ENCODE results near the gene EVI5L.

EVI5L gene

DNA sequence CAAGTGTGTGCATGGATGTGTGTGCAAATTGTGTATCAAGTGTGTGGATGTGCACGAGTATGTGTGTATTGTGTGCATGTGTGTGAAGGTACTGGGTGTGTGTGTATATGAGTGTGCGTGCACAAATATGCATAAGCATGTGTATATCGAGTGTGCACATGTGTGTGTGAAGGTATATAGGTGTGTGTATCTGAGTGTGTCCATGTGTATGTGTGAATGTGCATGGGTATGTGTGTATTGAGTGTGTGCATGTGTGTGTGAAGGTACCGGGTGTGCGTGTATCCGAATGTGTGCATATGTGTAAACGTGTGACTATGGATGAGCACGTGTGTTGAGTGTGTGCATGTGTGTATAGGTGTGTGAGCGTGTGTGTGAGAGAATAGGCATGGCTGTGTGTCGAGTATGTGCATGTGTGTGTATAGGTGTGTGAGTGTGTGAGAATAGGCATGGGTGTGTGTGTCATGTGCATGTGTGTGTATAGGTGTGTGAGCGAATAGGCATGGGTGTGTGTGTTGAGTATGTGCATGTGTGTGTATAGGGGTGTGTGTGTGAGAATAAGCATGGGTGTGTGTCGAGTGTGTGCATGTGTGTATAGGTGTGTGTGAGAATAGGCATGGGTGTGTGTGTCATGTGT is 12.8 kb downstream of the EVI5L start:
- TF ChIP-seq, protein P1, sequence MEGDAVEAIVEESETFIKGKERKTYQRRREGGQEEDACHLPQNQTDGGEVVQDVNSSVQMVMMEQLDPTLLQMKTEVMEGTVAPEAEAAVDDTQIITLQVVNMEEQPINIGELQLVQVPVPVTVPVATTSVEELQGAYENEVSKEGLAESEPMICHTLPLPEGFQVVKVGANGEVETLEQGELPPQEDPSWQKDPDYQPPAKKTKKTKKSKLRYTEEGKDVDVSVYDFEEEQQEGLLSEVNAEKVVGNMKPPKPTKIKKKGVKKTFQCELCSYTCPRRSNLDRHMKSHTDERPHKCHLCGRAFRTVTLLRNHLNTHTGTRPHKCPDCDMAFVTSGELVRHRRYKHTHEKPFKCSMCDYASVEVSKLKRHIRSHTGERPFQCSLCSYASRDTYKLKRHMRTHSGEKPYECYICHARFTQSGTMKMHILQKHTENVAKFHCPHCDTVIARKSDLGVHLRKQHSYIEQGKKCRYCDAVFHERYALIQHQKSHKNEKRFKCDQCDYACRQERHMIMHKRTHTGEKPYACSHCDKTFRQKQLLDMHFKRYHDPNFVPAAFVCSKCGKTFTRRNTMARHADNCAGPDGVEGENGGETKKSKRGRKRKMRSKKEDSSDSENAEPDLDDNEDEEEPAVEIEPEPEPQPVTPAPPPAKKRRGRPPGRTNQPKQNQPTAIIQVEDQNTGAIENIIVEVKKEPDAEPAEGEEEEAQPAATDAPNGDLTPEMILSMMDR (conservative IDR thresholded peaks at IDR 0.05; ENCODE audit: low read length): no peak
- no peak for TF ChIP-seq EZH2phosphoT487 (IDR thresholded peaks at IDR 0.05; ENCODE audit: borderline replicate concordance)
- H3K9ac ChIP-seq (ENCODE audit: low read depth, low read length, poor library complexity, severe bottlenecking): no peak overlapping the region
- no peak overlapping the region for H3K4me3 ChIP-seq (ENCODE audit: low read length, poor library complexity, severe bottlenecking)

DNA sequence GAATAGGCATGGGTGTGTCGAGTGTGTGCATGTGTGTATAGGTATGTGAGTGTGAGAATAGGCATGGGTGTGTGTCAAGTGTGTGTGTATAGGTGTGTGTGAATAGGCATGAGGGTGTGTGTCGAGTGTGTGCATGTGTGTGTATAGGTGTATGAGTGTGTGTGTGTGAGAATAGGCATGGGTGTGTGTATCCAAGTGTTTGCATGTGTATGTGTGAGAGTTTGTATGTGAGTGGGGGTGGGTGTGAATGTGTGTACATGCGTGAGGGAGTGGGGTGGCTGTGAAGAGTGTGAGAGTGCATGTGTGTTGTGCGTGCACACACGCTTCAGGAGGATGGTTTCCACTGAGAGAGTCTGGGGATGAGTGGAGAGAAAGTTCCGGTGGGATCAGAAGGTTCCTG is 13.5 kb downstream of the EVI5L start:
- H3K4me2 ChIP-seq (ENCODE audit: low read depth, low read length, poor library complexity, severe bottlenecking): no peak overlapping the region
- H2AFZ ChIP-seq (ENCODE audit: low read length): no peak overlapping the region
- no peak overlapping the region for H3K4me3 ChIP-seq (ENCODE audit: low read length, poor library complexity, severe bottlenecking)
- no peaks in the 10 kb centered on the region for H3K9me3 ChIP-seq (ENCODE audit: insufficient read depth, low read depth, low read length)
- TF ChIP-seq, protein P1 (conservative IDR thresholded peaks at IDR 0.05; ENCODE audit: low read length): no peak
- TF ChIP-seq EZH2phosphoT487 (IDR thresholded peaks at IDR 0.05; ENCODE audit: borderline replicate concordance): no peak
- H3K79me2 ChIP-seq (ENCODE audit: insufficient read depth, low read length): no peaks in the 10 kb centered on the region
- no peak overlapping the region for H3K9ac ChIP-seq (ENCODE audit: low read depth, low read length, poor library complexity, severe bottlenecking)
- no peaks in the 10 kb centered on the region for H3F3A ChIP-seq (ENCODE audit: low read depth)
- no peaks in the 10 kb centered on the region for H4K20me1 ChIP-seq (ENCODE audit: insufficient read depth, low read length, poor library complexity, severe bottlenecking)
- H3K27me3 ChIP-seq (ENCODE audit: insufficient read depth, low read length, poor library complexity, severe bottlenecking): no peaks in the 10 kb centered on the region
- no peaks in the 10 kb centered on the region for H3K36me3 ChIP-seq (ENCODE audit: insufficient read depth, low read length)
- H3K4me1 ChIP-seq (ENCODE audit: insufficient read depth, low read length, poor library complexity, severe bottlenecking): no peaks in the 10 kb centered on the region
- no peaks in the 10 kb centered on the region for H3K9me2 ChIP-seq (replicated peaks; ENCODE audit: low read depth, low read length)

More for the DNA sequence above, 12.8 kb downstream of the EVI5L start:
- Histone ChIP-seq H3K4me2 (ENCODE audit: low read depth, low read length, poor library complexity, severe bottlenecking) (no peak overlapping the region), H3K79me2 (ENCODE audit: insufficient read depth, low read length) (no peaks in the 10 kb centered on the region), H3K4me1 (ENCODE audit: insufficient read depth, low read length, poor library complexity, severe bottlenecking) (no peaks in the 10 kb centered on the region), H3K9me3 (ENCODE audit: insufficient read depth, low read depth, low read length) (no peaks in the 10 kb centered on the region), H3K9me2 (replicated peaks; ENCODE audit: low read depth, low read length) (no peaks in the 10 kb centered on the region), H4K20me1 (ENCODE audit: insufficient read depth, low read length, poor library complexity, severe bottlenecking) (no peaks in the 10 kb centered on the region), H3K36me3 (ENCODE audit: insufficient read depth, low read length) (no peaks in the 10 kb centered on the region), H3K27me3 (ENCODE audit: insufficient read depth, low read length, poor library complexity, severe bottlenecking) (no peaks in the 10 kb centered on the region), H3F3A (ENCODE audit: low read depth) (no peaks in the 10 kb centered on the region), H2AFZ (ENCODE audit: low read length) (no peak overlapping the region)

GRCh38 chr19:7844405-7844804 is 14.4 kb downstream of the EVI5L start:
- no peaks in the 10 kb centered on the region for H3F3A ChIP-seq (ENCODE audit: low read depth)
- no peak overlapping the region for H3K4me2 ChIP-seq (ENCODE audit: low read depth, low read length, poor library complexity, severe bottlenecking)
- TF ChIP-seq EZH2phosphoT487 (IDR thresholded peaks at IDR 0.05; ENCODE audit: borderline replicate concordance): no peak
- TF ChIP-seq, protein P1 (conservative IDR thresholded peaks at IDR 0.05; ENCODE audit: low read length): no peak
- H3K9me2 ChIP-seq (replicated peaks; ENCODE audit: low read depth, low read length): no peaks in the 10 kb centered on the region
- no peak overlapping the region for H2AFZ ChIP-seq (ENCODE audit: low read length)
- H3K4me3 ChIP-seq (ENCODE audit: low read length, poor library complexity, severe bottlenecking): no peak overlapping the region
- H3K9me3 ChIP-seq (ENCODE audit: insufficient read depth, low read depth, low read length): no peaks in the 10 kb centered on the region
- no peak overlapping the region for H3K9ac ChIP-seq (ENCODE audit: low read depth, low read length, poor library complexity, severe bottlenecking)
- H3K27me3 ChIP-seq (ENCODE audit: insufficient read depth, low read length, poor library complexity, severe bottlenecking): no peaks in the 10 kb centered on the region
- H3K36me3 ChIP-seq (ENCODE audit: insufficient read depth, low read length): no peaks in the 10 kb centered on the region
- no peaks in the 10 kb centered on the region for H4K20me1 ChIP-seq (ENCODE audit: insufficient read depth, low read length, poor library complexity, severe bottlenecking)
- no peaks in the 10 kb centered on the region for H3K79me2 ChIP-seq (ENCODE audit: insufficient read depth, low read length)
- no peaks in the 10 kb centered on the region for H3K4me1 ChIP-seq (ENCODE audit: insufficient read depth, low read length, poor library complexity, severe bottlenecking)
